ENCODE measurements around the gene GCH1. TPM values are rescaled to one million over a fixed set of nuclear protein-coding genes. Genes with fewer than 3 reads are reported as not detected.

The GCH1 gene
- total RNA-seq, 4 donors from 2014 or later = 6.9 to 13.2 (median 8.1) TPM

DNA sequence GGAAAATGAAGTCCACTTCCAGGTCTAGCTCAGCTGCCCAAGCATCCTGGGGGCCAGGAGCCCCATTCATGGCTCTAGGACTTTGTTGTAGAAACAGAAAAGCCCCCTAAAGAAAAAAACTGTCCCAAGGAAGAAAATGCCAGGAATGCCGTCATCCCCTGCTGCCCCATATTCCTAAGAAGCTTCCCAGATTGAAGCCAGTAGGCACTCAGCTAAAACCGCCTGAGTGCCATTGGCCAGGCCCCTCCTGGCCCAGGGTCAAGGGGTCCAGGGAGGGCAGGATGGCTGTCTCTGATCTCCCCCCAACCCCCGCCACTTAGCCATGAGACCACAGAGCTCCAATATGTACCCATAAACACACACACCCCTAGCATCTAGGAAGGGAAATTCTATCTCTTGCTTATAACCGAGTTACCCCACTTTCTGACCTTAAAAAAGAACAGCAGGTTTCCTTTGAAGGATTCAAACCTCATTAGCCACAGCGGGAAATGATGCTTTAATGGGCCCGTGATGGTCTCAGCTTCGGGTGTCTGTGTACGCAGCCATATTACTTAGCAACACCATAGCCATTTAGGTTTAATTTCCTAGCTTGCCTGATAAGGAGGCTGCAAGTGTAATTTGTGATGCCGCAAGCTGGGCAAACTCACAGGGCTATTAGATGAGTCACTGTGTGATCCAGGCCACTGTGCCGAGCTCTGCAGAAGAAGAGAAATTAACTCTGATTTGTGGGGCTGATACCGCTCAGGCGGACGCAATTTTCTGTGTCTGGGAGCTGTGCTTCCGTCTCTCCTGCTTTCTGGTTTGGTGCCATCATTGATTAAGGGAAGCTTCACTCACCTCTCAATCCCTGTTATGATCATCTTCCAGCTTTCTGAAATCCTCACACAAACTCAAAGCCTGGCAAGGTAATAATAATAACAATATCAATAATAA, 84.2 kb downstream of the GCH1 start:
- TF ChIP-seq POLR2A (IDR thresholded peaks at IDR 0.05) = no peak
- TF ChIP-seq EP300 (IDR thresholded peaks at IDR 0.05) = no peak
- TF ChIP-seq, protein P1, sequence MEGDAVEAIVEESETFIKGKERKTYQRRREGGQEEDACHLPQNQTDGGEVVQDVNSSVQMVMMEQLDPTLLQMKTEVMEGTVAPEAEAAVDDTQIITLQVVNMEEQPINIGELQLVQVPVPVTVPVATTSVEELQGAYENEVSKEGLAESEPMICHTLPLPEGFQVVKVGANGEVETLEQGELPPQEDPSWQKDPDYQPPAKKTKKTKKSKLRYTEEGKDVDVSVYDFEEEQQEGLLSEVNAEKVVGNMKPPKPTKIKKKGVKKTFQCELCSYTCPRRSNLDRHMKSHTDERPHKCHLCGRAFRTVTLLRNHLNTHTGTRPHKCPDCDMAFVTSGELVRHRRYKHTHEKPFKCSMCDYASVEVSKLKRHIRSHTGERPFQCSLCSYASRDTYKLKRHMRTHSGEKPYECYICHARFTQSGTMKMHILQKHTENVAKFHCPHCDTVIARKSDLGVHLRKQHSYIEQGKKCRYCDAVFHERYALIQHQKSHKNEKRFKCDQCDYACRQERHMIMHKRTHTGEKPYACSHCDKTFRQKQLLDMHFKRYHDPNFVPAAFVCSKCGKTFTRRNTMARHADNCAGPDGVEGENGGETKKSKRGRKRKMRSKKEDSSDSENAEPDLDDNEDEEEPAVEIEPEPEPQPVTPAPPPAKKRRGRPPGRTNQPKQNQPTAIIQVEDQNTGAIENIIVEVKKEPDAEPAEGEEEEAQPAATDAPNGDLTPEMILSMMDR (IDR thresholded peaks at IDR 0.05) = no peak
- no peak for DNase-seq (ENCODE audit: low spot score in 2 of 2)
- Histone ChIP-seq H3K36me3 (no peaks in the 10 kb centered on the region), H3K9me3 (peaks cover 0 to 8% (median 3%) of the 10 kb centered on the region in 4 donors), H3K4me1 (peaks cover 0 to 5% (median 0%) of the 10 kb centered on the region in 4 donors), H3K27me3 (no peaks in the 10 kb centered on the region), H3K27ac (no peak overlapping the region), H3K4me3 (no peak overlapping the region)
- WGBS, 2 donors = 45 to 50% methylated on average over 14 of the region's 14 CpGs

DNA sequence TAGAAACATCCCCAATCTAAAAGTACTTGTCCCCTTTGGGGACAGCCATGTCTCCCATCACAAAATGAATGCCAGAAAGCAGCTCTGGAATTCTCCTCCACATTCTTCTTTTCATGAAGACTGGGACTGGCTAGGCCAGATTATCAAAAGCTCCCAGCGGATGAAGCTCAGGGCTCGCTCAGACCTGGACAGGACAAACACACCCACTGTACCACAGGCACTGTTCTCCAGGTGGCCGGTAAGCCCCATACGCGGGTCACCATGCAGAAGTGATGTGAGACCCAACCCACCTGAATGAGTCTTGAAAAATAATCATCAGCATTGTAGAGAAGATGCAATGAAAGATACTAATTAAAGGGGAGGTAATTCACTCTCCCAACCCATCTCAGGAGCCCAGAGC, 85.1 kb downstream of the GCH1 start:
- Histone ChIP-seq H3K4me1 (peaks cover 0 to 5% (median 0%) of the 10 kb centered on the region in 4 donors), H3K27ac (no peak overlapping the region), H3K4me3 (no peak overlapping the region), H3K27me3 (no peaks in the 10 kb centered on the region), H3K36me3 (no peaks in the 10 kb centered on the region), H3K9me3 (no peaks in the 10 kb centered on the region)
- WGBS, 2 donors = 95 to 98% methylated on average over 5 of the region's 5 CpGs
- TF ChIP-seq EP300 (IDR thresholded peaks at IDR 0.05) (no peak), POLR2A (IDR thresholded peaks at IDR 0.05) (no peak)
- TF ChIP-seq, protein P1 (IDR thresholded peaks at IDR 0.05) = no peak
- no peak for DNase-seq (ENCODE audit: low spot score in 2 of 2)

DNA sequence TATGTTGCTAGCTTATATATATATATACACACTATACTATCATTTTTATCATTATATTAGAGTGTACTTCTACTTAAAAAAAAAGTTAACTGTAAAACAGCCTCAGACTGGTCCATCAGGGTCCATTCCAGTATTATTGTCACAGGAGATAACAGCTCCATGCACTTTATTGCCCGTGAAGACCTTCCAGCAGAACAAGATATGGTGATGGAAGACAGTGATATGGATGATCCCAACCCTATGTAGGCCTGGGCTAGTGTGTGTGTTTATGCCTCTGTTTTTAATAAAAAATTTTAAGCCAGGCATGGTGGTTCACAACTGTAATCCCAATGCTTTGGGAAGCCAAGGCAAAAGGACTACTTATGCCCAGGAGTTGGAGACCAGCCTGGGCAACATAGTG, 86.2 kb downstream of the GCH1 start:
- Histone ChIP-seq H3K36me3 (no peaks in the 10 kb centered on the region), H3K4me1 (peaks cover 0 to 5% (median 0%) of the 10 kb centered on the region in 4 donors), H3K4me3 (no peak overlapping the region), H3K27ac (no peak overlapping the region), H3K27me3 (no peaks in the 10 kb centered on the region), H3K9me3 (no peaks in the 10 kb centered on the region)
- no peak for DNase-seq (ENCODE audit: low spot score in 2 of 2)
- WGBS, 2 donors = 87 to 96% methylated on average over 1 of the region's 1 CpG
- no peak for TF ChIP-seq POLR2A (IDR thresholded peaks at IDR 0.05)
- no peak for TF ChIP-seq EP300 (IDR thresholded peaks at IDR 0.05)
- TF ChIP-seq, protein P1 (IDR thresholded peaks at IDR 0.05) = no peak

DNA sequence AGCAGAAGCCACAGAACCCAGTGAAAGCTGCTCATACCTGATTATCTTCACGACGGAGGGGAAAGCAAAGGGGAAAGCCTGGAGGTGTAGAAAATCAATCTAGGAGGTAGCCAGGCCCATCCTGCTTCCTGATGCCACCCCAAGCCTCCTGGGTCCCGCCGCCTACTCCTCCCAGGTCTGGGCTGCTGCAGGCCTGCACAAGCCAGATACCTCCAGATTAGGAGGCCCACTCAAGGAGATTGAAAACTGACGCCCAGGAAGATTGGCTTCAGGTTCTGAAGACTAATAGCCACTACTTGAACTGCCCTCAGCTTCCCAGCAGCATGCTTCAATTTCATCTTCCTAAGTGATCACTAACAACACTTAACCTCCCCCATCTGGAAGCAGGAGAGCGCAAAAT, 87.1 kb downstream of the GCH1 start:
- WGBS, 2 donors = 84 to 92% methylated on average over 6 of the region's 6 CpGs
- TF ChIP-seq, protein P1 (IDR thresholded peaks at IDR 0.05) = no peak
- TF ChIP-seq EP300 (IDR thresholded peaks at IDR 0.05) (no peak), POLR2A (IDR thresholded peaks at IDR 0.05) (no peak)
- no peak for DNase-seq (ENCODE audit: low spot score in 2 of 2)
- peaks cover 0 to 5% (median 0%) of the 10 kb centered on the region in 4 donors for H3K4me1 ChIP-seq
- no peak overlapping the region for H3K4me3 ChIP-seq
- H3K27me3 ChIP-seq = no peaks in the 10 kb centered on the region
- H3K36me3 ChIP-seq = no peaks in the 10 kb centered on the region
- H3K27ac ChIP-seq = no peak overlapping the region
- no peaks in the 10 kb centered on the region for H3K9me3 ChIP-seq

DNA sequence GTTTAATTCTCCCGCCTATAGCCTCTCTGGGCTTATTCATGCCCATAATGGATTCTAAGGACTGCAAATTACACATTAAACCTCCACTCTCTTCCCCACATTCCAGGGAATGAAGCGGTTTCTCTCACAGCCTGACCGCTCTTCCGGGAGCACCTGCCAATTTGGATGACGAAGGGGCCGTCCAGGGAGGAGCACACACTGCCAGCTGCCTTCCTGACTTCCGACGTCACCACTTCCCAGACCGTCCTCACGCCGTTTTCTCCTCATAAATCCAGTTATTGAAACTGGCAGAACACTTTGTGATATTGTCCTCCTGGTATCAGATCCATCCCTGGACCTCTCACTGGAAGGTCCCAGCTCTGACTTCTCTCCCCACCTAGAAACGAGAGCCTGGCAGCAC, 87.6 kb downstream of the GCH1 start:
- no peak for TF ChIP-seq EP300 (IDR thresholded peaks at IDR 0.05)

More for the DNA sequence above, 87.6 kb downstream of the GCH1 start:
- Histone ChIP-seq H3K36me3 (no peaks in the 10 kb centered on the region), H3K9me3 (no peaks in the 10 kb centered on the region), H3K4me1 (peaks cover 0 to 5% (median 0%) of the 10 kb centered on the region in 4 donors), H3K4me3 (no peak overlapping the region), H3K27me3 (no peaks in the 10 kb centered on the region), H3K27ac (no peak overlapping the region)
- WGBS, 2 donors = 78 to 82% methylated on average over 12 of the region's 12 CpGs
- no peak for DNase-seq (ENCODE audit: low spot score in 2 of 2)

Measured in tibial nerve (tissue), 4 donors.